ENCODE measurements around the gene CCDC183.

Gene CCDC183

GRCh38 chr9:136823136-136824046 lies 27.3 kb downstream of the CCDC183 start:
- H3K4me3 ChIP-seq (ENCODE audit: low read depth, low read length): no peak overlapping the region
- TF ChIP-seq MYC (IDR thresholded peaks at IDR 0.05; ENCODE audit: low read depth, low read length) (no peak), MAX (IDR thresholded peaks at IDR 0.05; ENCODE audit: low read depth, low read length) (no peak), POLR2A (IDR thresholded peaks at IDR 0.05; ENCODE audit: extremely low read depth, insufficient read length) (no peak)
- TF ChIP-seq, protein P1, sequence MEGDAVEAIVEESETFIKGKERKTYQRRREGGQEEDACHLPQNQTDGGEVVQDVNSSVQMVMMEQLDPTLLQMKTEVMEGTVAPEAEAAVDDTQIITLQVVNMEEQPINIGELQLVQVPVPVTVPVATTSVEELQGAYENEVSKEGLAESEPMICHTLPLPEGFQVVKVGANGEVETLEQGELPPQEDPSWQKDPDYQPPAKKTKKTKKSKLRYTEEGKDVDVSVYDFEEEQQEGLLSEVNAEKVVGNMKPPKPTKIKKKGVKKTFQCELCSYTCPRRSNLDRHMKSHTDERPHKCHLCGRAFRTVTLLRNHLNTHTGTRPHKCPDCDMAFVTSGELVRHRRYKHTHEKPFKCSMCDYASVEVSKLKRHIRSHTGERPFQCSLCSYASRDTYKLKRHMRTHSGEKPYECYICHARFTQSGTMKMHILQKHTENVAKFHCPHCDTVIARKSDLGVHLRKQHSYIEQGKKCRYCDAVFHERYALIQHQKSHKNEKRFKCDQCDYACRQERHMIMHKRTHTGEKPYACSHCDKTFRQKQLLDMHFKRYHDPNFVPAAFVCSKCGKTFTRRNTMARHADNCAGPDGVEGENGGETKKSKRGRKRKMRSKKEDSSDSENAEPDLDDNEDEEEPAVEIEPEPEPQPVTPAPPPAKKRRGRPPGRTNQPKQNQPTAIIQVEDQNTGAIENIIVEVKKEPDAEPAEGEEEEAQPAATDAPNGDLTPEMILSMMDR (IDR thresholded peaks at IDR 0.05; ENCODE audit: low read depth, low read length): no peak
- DNase-seq (ENCODE audit: low read depth): no peak

DNA sequence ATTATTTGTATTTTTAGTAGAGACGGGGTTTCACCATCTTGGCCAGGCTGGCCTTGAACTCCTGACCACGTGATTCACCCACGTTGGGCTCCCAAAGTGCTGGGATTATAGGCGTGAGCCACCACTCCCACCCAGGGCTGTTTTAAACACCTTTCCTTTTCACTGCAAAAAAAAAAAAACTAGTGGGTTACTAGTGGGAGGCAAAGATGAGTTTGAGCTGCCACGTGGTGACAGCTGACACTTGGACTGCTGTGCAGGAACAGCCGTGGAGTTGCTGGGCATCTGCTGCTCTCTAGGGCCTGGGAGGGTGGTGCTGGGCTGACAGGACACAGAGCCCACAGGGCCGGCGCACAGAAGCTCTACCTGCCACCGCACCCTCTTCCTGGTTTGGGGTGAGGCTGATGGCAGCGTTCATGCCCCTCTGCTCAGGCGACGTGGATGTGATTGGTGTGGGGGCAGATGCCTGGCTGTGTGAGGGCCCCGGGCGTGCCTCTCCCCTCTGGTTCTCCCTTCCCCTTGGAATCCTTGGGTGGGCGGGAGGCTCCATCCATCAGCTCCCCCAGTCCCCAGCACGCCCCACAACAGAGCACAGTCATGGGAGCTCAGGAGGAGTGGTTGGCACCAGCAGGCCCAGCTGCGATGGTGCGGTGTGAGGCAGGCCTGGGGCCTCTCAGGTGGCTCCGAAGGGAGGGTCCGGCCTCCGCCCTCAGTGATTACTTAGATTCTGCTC lies 28.5 kb downstream of the CCDC183 start:
- TF ChIP-seq, protein P1 (IDR thresholded peaks at IDR 0.05; ENCODE audit: low read depth, low read length): no peak
- TF ChIP-seq MYC (IDR thresholded peaks at IDR 0.05; ENCODE audit: low read depth, low read length) (no peak), POLR2A (IDR thresholded peaks at IDR 0.05; ENCODE audit: extremely low read depth, insufficient read length) (no peak), MAX (IDR thresholded peaks at IDR 0.05; ENCODE audit: low read depth, low read length) (no peak)
- H3K4me3 ChIP-seq (ENCODE audit: low read depth, low read length): no peak overlapping the region

GRCh38 chr9:136825295-136826187 lies 29.4 kb downstream of the CCDC183 start:
- no peak for DNase-seq (ENCODE audit: low read depth)
- no peak for TF ChIP-seq MYC (IDR thresholded peaks at IDR 0.05; ENCODE audit: low read depth, low read length)
- no peak for TF ChIP-seq POLR2A (IDR thresholded peaks at IDR 0.05; ENCODE audit: extremely low read depth, insufficient read length)
- TF ChIP-seq, protein P1 (IDR thresholded peaks at IDR 0.05; ENCODE audit: low read depth, low read length): no peak
- no peak for TF ChIP-seq MAX (IDR thresholded peaks at IDR 0.05; ENCODE audit: low read depth, low read length)
- H3K4me3 ChIP-seq (ENCODE audit: low read depth, low read length): no peak overlapping the region

More for the DNA sequence above, 28.5 kb downstream of the CCDC183 start:
- no peak for DNase-seq (ENCODE audit: low read depth)

DNA sequence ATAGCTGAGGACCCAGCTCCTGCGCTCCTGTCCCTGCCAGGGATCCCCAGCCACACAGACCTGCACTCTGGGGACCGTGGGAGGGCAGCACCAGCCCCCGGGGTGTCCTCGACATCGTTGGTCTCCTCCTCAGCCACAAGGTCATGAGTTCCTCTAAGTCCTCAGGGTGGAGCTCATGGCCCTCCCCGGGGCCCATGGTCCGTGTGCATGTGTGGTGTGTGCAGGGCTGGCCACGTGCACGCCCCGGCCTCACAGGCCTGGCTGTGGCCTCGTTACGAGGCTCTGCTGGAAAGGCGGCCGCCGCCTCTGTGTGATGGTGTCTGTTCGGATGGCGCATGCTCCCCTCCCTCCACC lies 30.0 kb downstream of the CCDC183 start:
- TF ChIP-seq MYC (IDR thresholded peaks at IDR 0.05; ENCODE audit: low read depth, low read length) (no peak), POLR2A (IDR thresholded peaks at IDR 0.05; ENCODE audit: extremely low read depth, insufficient read length) (no peak), MAX (IDR thresholded peaks at IDR 0.05; ENCODE audit: low read depth, low read length) (no peak)
- TF ChIP-seq, protein P1 (IDR thresholded peaks at IDR 0.05; ENCODE audit: low read depth, low read length): no peak
- no peak overlapping the region for H3K4me3 ChIP-seq (ENCODE audit: low read depth, low read length)
- no peak for DNase-seq (ENCODE audit: low read depth)
